ENCODE data around the gene GPHA2. TPM values are rescaled to one million over a fixed set of nuclear protein-coding genes. Genes with fewer than 3 reads are reported as not detected.

Gene GPHA2
- polyA plus RNA-seq, 2 of the 4 experiments (the other 2 are of a cell fraction), result not detected

- POLR2A ChIA-PET, result no interaction called here
- WGBS (ENCODE audit: missing lambda C conversion rate), result 66% methylated on average over 15 of the region's 15 CpGs
- peak overlapping the region; percentile 43 to 58 for H3K27ac ChIP-seq
- FAIRE-seq, result no peak
- H3K9me3 ChIP-seq, result no peaks in the 10 kb centered on the region
- H3K4me1 ChIP-seq, result peaks cover 52% of the 10 kb centered on the region
- CTCF ChIA-PET, result interaction anchor here (0.6 to 31.5 kb wide), 9 partner anchors 6 to 142 kb away, joined by 3 to 1607 read pairs (median 3); partner anchors contain the start of genes CDC42BPG, EHD1 and SNX15
- peak in 1 of 2 experiments; percentile 68 for DNase-seq (ENCODE audit: low read depth in 1 of 2, low spot score in 1 of 2)
- peak overlapping the region; percentile 60 for H3K4me2 ChIP-seq
- H3K4me3 ChIP-seq, result no peak overlapping the region
- no peak for ATAC-seq
- TF ChIP-seq HES2 (IDR thresholded peaks at IDR 0.05), result 0 out of 2 replicates have a peak, but pooled peaks have one; percentile 52
- no peak for TF ChIP-seq GATA3 (IDR thresholded peaks at IDR 0.05; ENCODE audit: borderline replicate concordance)
- TF ChIP-seq, protein P1, sequence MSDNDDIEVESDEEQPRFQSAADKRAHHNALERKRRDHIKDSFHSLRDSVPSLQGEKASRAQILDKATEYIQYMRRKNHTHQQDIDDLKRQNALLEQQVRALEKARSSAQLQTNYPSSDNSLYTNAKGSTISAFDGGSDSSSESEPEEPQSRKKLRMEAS (IDR thresholded peaks at IDR 0.05), result peak; percentile 38; the same call in 1 of the 2 replicates
- no peak for TF ChIP-seq FOSL2 (IDR thresholded peaks at IDR 0.05)
- TF ChIP-seq FOSL2 (CRISPR knock-in tag; IDR thresholded peaks at IDR 0.05), result peak; percentile 57; the same call in 1 of the 2 replicates
- peak; percentile 84 to 85 for TF ChIP-seq CEBPB (IDR thresholded peaks at IDR 0.05)
- TF ChIP-seq CHD2 (IDR thresholded peaks at IDR 0.05; ENCODE audit: low read length, partially characterized antibody), result no peak
Observed at GRCh38 chr11:64885367-64886286, 50.1 kb downstream of the GPHA2 start.

Small RNA genes within 50 kb of the gene (small RNA-seq; reads per million reads assigned to genes)
- gene MIR6749, result 0 reads per million in 6 experiments
- 0 reads per million in 6 experiments for gene MIR6750

Other genes starting within 250 kb of the GPHA2 start
- not detected in 2 replicates for gene NRXN2, start 212.7 kb downstream of the GPHA2 start, polyA plus RNA-seq (2011; rRNA removed)
- gene NRXN2, start 212.7 kb downstream of the GPHA2 start, polyA plus RNA-seq (2017; fragmentation: RNase III; extraction: RNeasy Plus Mini Kit Qiagen cat#74134 plus additional on column Dnase treatment), result 0.04 to 0.17 TPM (median 0.07 TPM) in 3 replicates
- 0.88 and 0.95 TPM in 2 replicates for gene RASGRP2, start 191.8 kb downstream of the GPHA2 start, polyA plus RNA-seq (2011; rRNA removed)
- 0.89 to 1.1 TPM (median 0.94 TPM) in 3 replicates for gene RASGRP2, start 191.8 kb downstream of the GPHA2 start, polyA plus RNA-seq (2017; fragmentation: RNase III; extraction: RNeasy Plus Mini Kit Qiagen cat#74134 plus additional on column Dnase treatment)
- 0.22 and 0.40 TPM in 2 replicates for gene PYGM, start 175.9 kb downstream of the GPHA2 start, polyA plus RNA-seq (2011; rRNA removed)
- gene PYGM, start 175.9 kb downstream of the GPHA2 start, polyA plus RNA-seq (2017; fragmentation: RNase III; extraction: RNeasy Plus Mini Kit Qiagen cat#74134 plus additional on column Dnase treatment), result 0.23 to 0.51 TPM (median 0.39 TPM) in 3 replicates
- gene SF1, start 157.4 kb downstream of the GPHA2 start, polyA plus RNA-seq (2011; rRNA removed), result 88.8 and 104 TPM in 2 replicates
- 268 to 341 TPM (median 310 TPM) in 3 replicates for gene SF1, start 157.4 kb downstream of the GPHA2 start, polyA plus RNA-seq (2017; fragmentation: RNase III; extraction: RNeasy Plus Mini Kit Qiagen cat#74134 plus additional on column Dnase treatment)
- 9.4 and 10.2 TPM in 2 replicates for gene MAP4K2, start 132.7 kb downstream of the GPHA2 start, polyA plus RNA-seq (2011; rRNA removed)
- 8.4 to 10.6 TPM (median 9.9 TPM) in 3 replicates for gene MAP4K2, start 132.7 kb downstream of the GPHA2 start, polyA plus RNA-seq (2017; fragmentation: RNase III; extraction: RNeasy Plus Mini Kit Qiagen cat#74134 plus additional on column Dnase treatment)
- gene MEN1, start 125.3 kb downstream of the GPHA2 start, polyA plus RNA-seq (2011; rRNA removed), result 17.0 and 18.5 TPM in 2 replicates
- 30.2 to 35.5 TPM (median 34.7 TPM) in 3 replicates for gene MEN1, start 125.3 kb downstream of the GPHA2 start, polyA plus RNA-seq (2017; fragmentation: RNase III; extraction: RNeasy Plus Mini Kit Qiagen cat#74134 plus additional on column Dnase treatment)
- gene CDC42BPG, start 91.2 kb downstream of the GPHA2 start, polyA plus RNA-seq (2011; rRNA removed), result 0.35 and 0.50 TPM in 2 replicates
- 1.0 to 1.1 TPM (median 1.0 TPM) in 3 replicates for gene CDC42BPG, start 91.2 kb downstream of the GPHA2 start, polyA plus RNA-seq (2017; fragmentation: RNase III; extraction: RNeasy Plus Mini Kit Qiagen cat#74134 plus additional on column Dnase treatment)
- gene EHD1, start 57.3 kb downstream of the GPHA2 start, polyA plus RNA-seq (2011; rRNA removed), result 25.9 and 27.7 TPM in 2 replicates
- gene EHD1, start 57.3 kb downstream of the GPHA2 start, polyA plus RNA-seq (2017; fragmentation: RNase III; extraction: RNeasy Plus Mini Kit Qiagen cat#74134 plus additional on column Dnase treatment), result 37.8 to 52.4 TPM (median 43.4 TPM) in 3 replicates
- 3.1 and 4.0 TPM in 2 replicates for gene ATG2A, start 18.7 kb downstream of the GPHA2 start, polyA plus RNA-seq (2011; rRNA removed)
- 10.7 to 13.4 TPM (median 12.8 TPM) in 3 replicates for gene ATG2A, start 18.7 kb downstream of the GPHA2 start, polyA plus RNA-seq (2017; fragmentation: RNase III; extraction: RNeasy Plus Mini Kit Qiagen cat#74134 plus additional on column Dnase treatment)
- 6.9 and 11.1 TPM in 2 replicates for gene PPP2R5B, start 11.2 kb downstream of the GPHA2 start, polyA plus RNA-seq (2011; rRNA removed)
- gene PPP2R5B, start 11.2 kb downstream of the GPHA2 start, polyA plus RNA-seq (2017; fragmentation: RNase III; extraction: RNeasy Plus Mini Kit Qiagen cat#74134 plus additional on column Dnase treatment), result 3.9 to 6.1 TPM (median 5.7 TPM) in 3 replicates
- gene MAJIN, start 36.2 kb upstream of the GPHA2 start, polyA plus RNA-seq (2011; rRNA removed), result 0.12 and 0.24 TPM in 2 replicates
- gene MAJIN, start 36.2 kb upstream of the GPHA2 start, polyA plus RNA-seq (2017; fragmentation: RNase III; extraction: RNeasy Plus Mini Kit Qiagen cat#74134 plus additional on column Dnase treatment), result not detected in 3 replicates
- 0.67 and 0.79 TPM in 2 replicates for gene BATF2, start 61.1 kb upstream of the GPHA2 start, polyA plus RNA-seq (2011; rRNA removed)
- gene BATF2, start 61.1 kb upstream of the GPHA2 start, polyA plus RNA-seq (2017; fragmentation: RNase III; extraction: RNeasy Plus Mini Kit Qiagen cat#74134 plus additional on column Dnase treatment), result 0.21 to 0.35 TPM (median 0.29 TPM) in 3 replicates
- gene ARL2, start 78.3 kb upstream of the GPHA2 start, polyA plus RNA-seq (2011; rRNA removed), result 117 and 129 TPM in 2 replicates
- gene ARL2, start 78.3 kb upstream of the GPHA2 start, polyA plus RNA-seq (2017; fragmentation: RNase III; extraction: RNeasy Plus Mini Kit Qiagen cat#74134 plus additional on column Dnase treatment), result 136 to 166 TPM (median 160 TPM) in 3 replicates
- 13.4 and 15.8 TPM in 2 replicates for gene SNX15, start 91.5 kb upstream of the GPHA2 start, polyA plus RNA-seq (2011; rRNA removed)
- 17.0 to 18.4 TPM (median 17.7 TPM) in 3 replicates for gene SNX15, start 91.5 kb upstream of the GPHA2 start, polyA plus RNA-seq (2017; fragmentation: RNase III; extraction: RNeasy Plus Mini Kit Qiagen cat#74134 plus additional on column Dnase treatment)
- gene SAC3D1, start 105.3 kb upstream of the GPHA2 start, polyA plus RNA-seq (2011; rRNA removed), result 9.4 and 12.9 TPM in 2 replicates
- gene SAC3D1, start 105.3 kb upstream of the GPHA2 start, polyA plus RNA-seq (2017; fragmentation: RNase III; extraction: RNeasy Plus Mini Kit Qiagen cat#74134 plus additional on column Dnase treatment), result 29.0 to 31.0 TPM (median 30.4 TPM) in 3 replicates
- not detected in 2 replicates for gene NAALADL1, start 122.7 kb upstream of the GPHA2 start, polyA plus RNA-seq (2011; rRNA removed)
- not detected in 3 replicates for gene NAALADL1, start 122.7 kb upstream of the GPHA2 start, polyA plus RNA-seq (2017; fragmentation: RNase III; extraction: RNeasy Plus Mini Kit Qiagen cat#74134 plus additional on column Dnase treatment)
- 28.0 and 30.9 TPM in 2 replicates for gene CDCA5, start 148.1 kb upstream of the GPHA2 start, polyA plus RNA-seq (2011; rRNA removed)
- gene CDCA5, start 148.1 kb upstream of the GPHA2 start, polyA plus RNA-seq (2017; fragmentation: RNase III; extraction: RNeasy Plus Mini Kit Qiagen cat#74134 plus additional on column Dnase treatment), result 43.1 to 46.0 TPM (median 44.1 TPM) in 3 replicates
- 27.7 and 30.1 TPM in 2 replicates for gene ZFPL1, start 148.3 kb upstream of the GPHA2 start, polyA plus RNA-seq (2011; rRNA removed)
- 29.2 to 33.5 TPM (median 31.7 TPM) in 3 replicates for gene ZFPL1, start 148.3 kb upstream of the GPHA2 start, polyA plus RNA-seq (2017; fragmentation: RNase III; extraction: RNeasy Plus Mini Kit Qiagen cat#74134 plus additional on column Dnase treatment)
- gene VPS51, start 160.3 kb upstream of the GPHA2 start, polyA plus RNA-seq (2011; rRNA removed), result 37.2 and 44.7 TPM in 2 replicates
- gene VPS51, start 160.3 kb upstream of the GPHA2 start, polyA plus RNA-seq (2017; fragmentation: RNase III; extraction: RNeasy Plus Mini Kit Qiagen cat#74134 plus additional on column Dnase treatment), result 46.7 to 51.7 TPM (median 51.0 TPM) in 3 replicates
- 8.2 and 9.6 TPM in 2 replicates for gene TM7SF2, start 176.0 kb upstream of the GPHA2 start, polyA plus RNA-seq (2011; rRNA removed)
- gene TM7SF2, start 176.0 kb upstream of the GPHA2 start, polyA plus RNA-seq (2017; fragmentation: RNase III; extraction: RNeasy Plus Mini Kit Qiagen cat#74134 plus additional on column Dnase treatment), result 6.9 to 9.7 TPM (median 8.2 TPM) in 3 replicates
- 5.5 and 6.0 TPM in 2 replicates for gene ZNHIT2, start 181.8 kb upstream of the GPHA2 start, polyA plus RNA-seq (2011; rRNA removed)
- 12.4 to 14.0 TPM (median 13.5 TPM) in 3 replicates for gene ZNHIT2, start 181.8 kb upstream of the GPHA2 start, polyA plus RNA-seq (2017; fragmentation: RNase III; extraction: RNeasy Plus Mini Kit Qiagen cat#74134 plus additional on column Dnase treatment)
- gene FAU, start 186.2 kb upstream of the GPHA2 start, polyA plus RNA-seq (2011; rRNA removed), result 401 and 591 TPM in 2 replicates
- gene FAU, start 186.2 kb upstream of the GPHA2 start, polyA plus RNA-seq (2017; fragmentation: RNase III; extraction: RNeasy Plus Mini Kit Qiagen cat#74134 plus additional on column Dnase treatment), result 866 to 893 TPM (median 878 TPM) in 3 replicates
- gene MRPL49, start 186.4 kb upstream of the GPHA2 start, polyA plus RNA-seq (2011; rRNA removed), result 55.5 and 61.8 TPM in 2 replicates
- 62.7 to 65.5 TPM (median 64.5 TPM) in 3 replicates for gene MRPL49, start 186.4 kb upstream of the GPHA2 start, polyA plus RNA-seq (2017; fragmentation: RNase III; extraction: RNeasy Plus Mini Kit Qiagen cat#74134 plus additional on column Dnase treatment)
- 21.4 and 50.4 TPM in 2 replicates for gene SYVN1, start 198.6 kb upstream of the GPHA2 start, polyA plus RNA-seq (2011; rRNA removed)
- gene SYVN1, start 198.6 kb upstream of the GPHA2 start, polyA plus RNA-seq (2017; fragmentation: RNase III; extraction: RNeasy Plus Mini Kit Qiagen cat#74134 plus additional on column Dnase treatment), result 22.4 to 26.9 TPM (median 25.1 TPM) in 3 replicates
- not detected in 2 replicates for gene SPDYC, start 234.3 kb upstream of the GPHA2 start, polyA plus RNA-seq (2011; rRNA removed)
- gene SPDYC, start 234.3 kb upstream of the GPHA2 start, polyA plus RNA-seq (2017; fragmentation: RNase III; extraction: RNeasy Plus Mini Kit Qiagen cat#74134 plus additional on column Dnase treatment), result not detected in 3 replicates
- 63.7 and 72.6 TPM in 2 replicates for gene CAPN1, start 246.0 kb upstream of the GPHA2 start, polyA plus RNA-seq (2011; rRNA removed)
- gene CAPN1, start 246.0 kb upstream of the GPHA2 start, polyA plus RNA-seq (2017; fragmentation: RNase III; extraction: RNeasy Plus Mini Kit Qiagen cat#74134 plus additional on column Dnase treatment), result 87.9 to 98.6 TPM (median 93.1 TPM) in 3 replicates